HEK293 (cell line): Measurements from ENCODE around the gene HS1BP3.

Experiments
- CTCF ChIA-PET: fragments of 350-600 bp; formaldehyde crosslinking; extraction: SDS; loops from one replicate; lab custom pipeline; 2021; ENCODE audit warnings: antibody characterized with exemption; lab: Yijun Ruan, JAX
- POLR2A ChIA-PET: fragments of 300-600 bp; formaldehyde crosslinking; extraction: SDS; loops from one replicate; lab custom pipeline; 2020; ENCODE audit warnings: antibody characterized with exemption, inconsistent platforms; lab: Yijun Ruan, JAX
- H3K27ac ChIP-seq: fragments of 200-500 bp; sonication (Bioruptor generic); 2 replicates; pipeline ENCODE4 v1.5.1; 2014; ENCODE audit warnings: low read depth, low read length, control low read depth, inconsistent platforms; ENCODE audit errors: extremely low read depth
- H3K36me3 ChIP-seq, 2 experiments: fragments of 200-500 bp in 1 of 2; sonication (Bioruptor generic) in 1 of 2; 1 replicate in 1 of 2; 2 replicates in 1 of 2; pipeline ENCODE4 v1.5.1; 2014 to 2017; ENCODE audit warnings: inconsistent platforms in 2 of 2, low read length in 2 of 2; ENCODE audit not compliant: control insufficient read depth in 2 of 2, insufficient read depth in 1 of 2
- H3K4me1 ChIP-seq: fragments of 200-500 bp; sonication (Bioruptor generic); 2 replicates; pipeline ENCODE4 v1.5.1; 2014; ENCODE audit warnings: mild to moderate bottlenecking, low read length, inconsistent platforms; ENCODE audit not compliant: control insufficient read depth, insufficient read depth
- H3K4me3 ChIP-seq: 2 replicates; pipeline ENCODE4 v1.5.1; 2011; ENCODE audit warnings: low read depth, mild to moderate bottlenecking, control low read depth, low read length, moderate library complexity
- H3K9me3 ChIP-seq: fragments of 200-500 bp; sonication (Bioruptor generic); 2 replicates; pipeline ENCODE4 v1.5.1; 2014; ENCODE audit warnings: low read depth, low read length, inconsistent platforms; ENCODE audit not compliant: control insufficient read depth, insufficient read depth
- EGR2 ChIP-seq: fragments of 450-650 bp; formaldehyde crosslinking; IDR thresholded peaks from 2 replicates; pipeline ENCODE4 v1.5.1; 2016; ENCODE audit warnings: low read depth, missing biosample characterization, missing genetic modification characterization
- FEZF1 ChIP-seq: fragments of 450-650 bp; formaldehyde crosslinking; IDR thresholded peaks from 2 replicates; pipeline ENCODE4 v1.5.1; 2016; ENCODE audit warnings: missing biosample characterization, missing genetic modification characterization
- GLIS1 ChIP-seq: fragments of 450-650 bp; formaldehyde crosslinking; IDR thresholded peaks from 2 replicates; pipeline ENCODE4 v1.5.1; 2016; ENCODE audit warnings: missing biosample characterization, missing genetic modification characterization
- YY2 ChIP-seq: fragments of 450-650 bp; formaldehyde crosslinking; IDR thresholded peaks from 2 replicates; pipeline ENCODE4 v1.5.1; 2016; ENCODE audit warnings: missing biosample characterization, missing genetic modification characterization
- ZFHX2 ChIP-seq: fragments of 450-650 bp; formaldehyde crosslinking; conservative IDR thresholded peaks from 2 replicates; pipeline ENCODE4 v1.5.1; 2016; ENCODE audit warnings: missing biosample characterization, missing genetic modification characterization
- ZIC2 ChIP-seq: fragments of 450-650 bp; formaldehyde crosslinking; IDR thresholded peaks from 2 replicates; pipeline ENCODE4 v1.5.1; 2016; ENCODE audit warnings: missing biosample characterization, missing genetic modification characterization
- ZNF132 ChIP-seq: fragments of 450-650 bp; formaldehyde crosslinking; IDR thresholded peaks from 2 replicates; pipeline ENCODE4 v1.5.1; 2017; ENCODE audit warnings: missing biosample characterization, missing genetic modification characterization, borderline replicate concordance
- ZNF501 ChIP-seq: fragments of 450-650 bp; formaldehyde crosslinking; IDR thresholded peaks from 2 replicates; pipeline ENCODE4 v1.5.1; 2016; ENCODE audit warnings: missing biosample characterization, missing genetic modification characterization
- ZNF529 ChIP-seq: fragments of 450-650 bp; formaldehyde crosslinking; IDR thresholded peaks from 2 replicates; pipeline ENCODE4 v1.5.1; 2017; ENCODE audit warnings: missing genetic modification characterization, missing biosample characterization; ENCODE audit not compliant: insufficient replicate concordance
- ZNF549 ChIP-seq: fragments of 450-650 bp; IDR thresholded peaks from 2 replicates; pipeline ENCODE4 v1.5.1; 2018; ENCODE audit warnings: missing biosample characterization, missing genetic modification characterization, mild to moderate bottlenecking, inconsistent platforms, moderate library complexity
- ZNF555 ChIP-seq: fragments of 450-650 bp; formaldehyde crosslinking; conservative IDR thresholded peaks from 2 replicates; pipeline ENCODE4 v1.5.1; 2017; ENCODE audit warnings: missing biosample characterization, mild to moderate bottlenecking, missing genetic modification characterization, inconsistent platforms
- ZNF623 ChIP-seq: fragments of 450-650 bp; formaldehyde crosslinking; IDR thresholded peaks from 2 replicates; pipeline ENCODE4 v1.5.1; 2016; ENCODE audit warnings: missing biosample characterization, missing genetic modification characterization
- TF ChIP-seq, protein P1 (sequence below): fragments of 450-650 bp; formaldehyde crosslinking; IDR thresholded peaks from 2 replicates; pipeline ENCODE4 v1.5.1; 2016; ENCODE audit warnings: missing biosample characterization, missing genetic modification characterization, low read depth
- TF ChIP-seq, protein P2 (sequence below): fragments of 450-650 bp; formaldehyde crosslinking; IDR thresholded peaks from 2 replicates; pipeline ENCODE4 v1.5.1; 2016; ENCODE audit warnings: missing biosample characterization, missing genetic modification characterization
- TF ChIP-seq, protein P3 (sequence below): fragments of 450-650 bp; formaldehyde crosslinking; IDR thresholded peaks from 2 replicates; pipeline ENCODE4 v1.5.1; 2016; ENCODE audit warnings: missing biosample characterization, missing genetic modification characterization
- TF ChIP-seq, protein P4 (sequence below): fragments of 450-650 bp; formaldehyde crosslinking; IDR thresholded peaks from 2 replicates; pipeline ENCODE4 v1.5.1; 2017; ENCODE audit warnings: missing biosample characterization, mild to moderate bottlenecking, missing genetic modification characterization, moderate library complexity
- TF ChIP-seq, protein P5 (sequence below): fragments of 450-650 bp; formaldehyde crosslinking; IDR thresholded peaks from 2 replicates; pipeline ENCODE4 v1.5.1; 2016; ENCODE audit warnings: missing biosample characterization, missing genetic modification characterization

HS1BP3 gene

DNA sequence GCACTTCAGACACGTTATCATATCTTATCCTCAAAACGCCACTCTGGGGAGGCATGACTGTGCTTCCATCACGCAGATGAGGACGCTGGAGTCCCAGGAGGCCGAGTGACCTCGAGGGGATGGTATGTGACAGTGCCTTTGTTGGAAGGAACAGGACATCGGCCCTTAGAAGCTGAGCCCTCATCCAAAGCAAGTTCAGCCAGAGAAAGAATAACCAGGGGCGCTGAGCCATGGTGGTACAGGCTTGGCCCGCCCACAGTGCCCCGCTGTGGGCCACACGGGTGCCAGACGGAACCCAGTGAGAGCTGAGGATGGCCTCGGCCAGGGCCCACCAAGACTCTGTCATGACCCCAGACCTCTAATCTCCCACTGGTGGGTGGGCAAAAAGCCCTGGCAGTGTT, 31.3 kb downstream of the HS1BP3 start:
- ChIA-PET POLR2A (interaction anchor here (11.0 kb wide), 1 partner anchor 170 kb away, joined by 150 read pairs; the partner anchor contains the start of gene RHOB), CTCF (no interaction called here)
- peaks cover 4% of the 10 kb centered on the region; the same call in 1 of the 2 replicates for H3K4me1 ChIP-seq
- peaks cover 0 to 51% of the 10 kb centered on the region in 2 experiments; a peak in 1 of 3 replicates for H3K36me3 ChIP-seq
- H3K9me3 ChIP-seq = no peaks in the 10 kb centered on the region
- H3K27ac ChIP-seq = no peak overlapping the region
- TF ChIP-seq, protein P1, sequence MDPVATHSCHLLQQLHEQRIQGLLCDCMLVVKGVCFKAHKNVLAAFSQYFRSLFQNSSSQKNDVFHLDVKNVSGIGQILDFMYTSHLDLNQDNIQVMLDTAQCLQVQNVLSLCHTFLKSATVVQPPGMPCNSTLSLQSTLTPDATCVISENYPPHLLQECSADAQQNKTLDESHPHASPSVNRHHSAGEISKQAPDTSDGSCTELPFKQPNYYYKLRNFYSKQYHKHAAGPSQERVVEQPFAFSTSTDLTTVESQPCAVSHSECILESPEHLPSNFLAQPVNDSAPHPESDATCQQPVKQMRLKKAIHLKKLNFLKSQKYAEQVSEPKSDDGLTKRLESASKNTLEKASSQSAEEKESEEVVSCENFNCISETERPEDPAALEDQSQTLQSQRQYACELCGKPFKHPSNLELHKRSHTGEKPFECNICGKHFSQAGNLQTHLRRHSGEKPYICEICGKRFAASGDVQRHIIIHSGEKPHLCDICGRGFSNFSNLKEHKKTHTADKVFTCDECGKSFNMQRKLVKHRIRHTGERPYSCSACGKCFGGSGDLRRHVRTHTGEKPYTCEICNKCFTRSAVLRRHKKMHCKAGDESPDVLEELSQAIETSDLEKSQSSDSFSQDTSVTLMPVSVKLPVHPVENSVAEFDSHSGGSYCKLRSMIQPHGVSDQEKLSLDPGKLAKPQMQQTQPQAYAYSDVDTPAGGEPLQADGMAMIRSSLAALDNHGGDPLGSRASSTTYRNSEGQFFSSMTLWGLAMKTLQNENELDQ = no peak
- TF ChIP-seq GLIS1 (tag by site-specific recombination) (0 out of 2 replicates have a peak, but pooled peaks have one; percentile 9), ZNF549 (tag by site-specific recombination) (no peak), ZNF623 (tag by site-specific recombination) (no peak)
- TF ChIP-seq, protein P2, sequence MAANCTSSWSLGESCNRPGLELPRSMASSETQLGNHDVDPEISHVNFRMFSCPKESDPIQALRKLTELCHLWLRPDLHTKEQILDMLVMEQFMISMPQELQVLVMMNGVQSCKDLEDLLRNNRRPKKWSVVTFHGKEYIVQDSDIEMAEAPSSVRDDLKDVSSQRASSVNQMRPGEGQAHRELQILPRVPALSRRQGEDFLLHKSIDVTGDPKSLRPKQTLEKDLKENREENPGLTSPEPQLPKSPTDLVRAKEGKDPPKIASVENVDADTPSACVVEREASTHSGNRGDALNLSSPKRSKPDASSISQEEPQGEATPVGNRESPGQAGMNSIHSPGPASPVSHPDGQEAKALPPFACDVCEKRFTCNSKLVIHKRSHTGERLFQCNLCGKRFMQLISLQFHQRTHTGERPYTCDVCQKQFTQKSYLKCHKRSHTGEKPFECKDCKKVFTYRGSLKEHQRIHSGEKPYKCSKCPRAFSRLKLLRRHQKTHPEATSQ = no peak
- TF ChIP-seq, protein P3, sequence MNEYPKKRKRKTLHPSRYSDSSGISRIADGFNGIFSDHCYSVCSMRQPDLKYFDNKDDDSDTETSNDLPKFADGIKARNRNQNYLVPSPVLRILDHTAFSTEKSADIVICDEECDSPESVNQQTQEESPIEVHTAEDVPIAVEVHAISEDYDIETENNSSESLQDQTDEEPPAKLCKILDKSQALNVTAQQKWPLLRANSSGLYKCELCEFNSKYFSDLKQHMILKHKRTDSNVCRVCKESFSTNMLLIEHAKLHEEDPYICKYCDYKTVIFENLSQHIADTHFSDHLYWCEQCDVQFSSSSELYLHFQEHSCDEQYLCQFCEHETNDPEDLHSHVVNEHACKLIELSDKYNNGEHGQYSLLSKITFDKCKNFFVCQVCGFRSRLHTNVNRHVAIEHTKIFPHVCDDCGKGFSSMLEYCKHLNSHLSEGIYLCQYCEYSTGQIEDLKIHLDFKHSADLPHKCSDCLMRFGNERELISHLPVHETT (tag by site-specific recombination) = no peak
- H3K4me3 ChIP-seq = no peak overlapping the region

DNA sequence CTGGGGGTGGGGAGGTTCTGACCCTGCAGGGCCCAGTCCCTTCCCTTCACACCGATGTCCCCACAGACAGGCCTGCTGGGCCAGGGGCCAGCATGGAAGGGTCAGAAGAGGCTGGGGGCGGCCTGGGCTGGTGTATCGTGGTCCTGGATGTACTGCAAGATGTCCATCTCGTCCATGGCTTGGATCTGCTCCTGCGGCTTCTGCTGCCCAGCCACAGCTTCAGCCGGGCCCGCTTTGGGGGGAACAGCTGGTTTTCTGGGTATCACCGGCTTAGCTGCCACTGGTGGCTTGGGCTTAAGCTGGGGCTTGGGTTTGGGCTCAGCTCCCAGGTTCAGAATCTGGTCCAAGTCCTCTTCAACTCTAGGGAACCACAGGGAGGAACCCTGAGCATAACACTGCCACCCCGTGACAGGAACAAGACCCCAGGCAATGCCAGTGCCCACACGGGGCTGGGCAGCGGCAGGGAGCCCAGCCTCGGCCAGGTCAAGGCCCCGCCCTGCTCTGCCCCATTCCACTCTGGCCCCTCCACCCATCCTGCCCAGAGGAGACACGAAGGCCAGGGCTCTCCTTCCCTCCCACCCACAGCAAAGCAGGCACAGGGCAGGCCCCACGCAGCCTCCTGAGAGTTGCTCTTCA, 31.9 kb downstream of the HS1BP3 start:
- Histone ChIP-seq H3K4me1 (peaks cover 7% of the 10 kb centered on the region; the same call in 1 of the 2 replicates), H3K27ac (no peak overlapping the region), H3K9me3 (no peaks in the 10 kb centered on the region), H3K36me3 (peaks cover 0 to 45% of the 10 kb centered on the region in 2 experiments; a peak in 1 of 3 replicates)
- POLR2A ChIA-PET = interaction anchor here (11.0 kb wide), 1 partner anchor 169 kb away, joined by 150 read pairs; the partner anchor contains the start of gene RHOB
- CTCF ChIA-PET = interaction anchor here (1.2 to 3.7 kb wide), 2 partner anchors 16 to 32 kb away, joined by 5 to 19 read pairs; partner anchors contain the start of gene HS1BP3
- TF ChIP-seq ZNF555 (tag by site-specific recombination) = no peak
- TF ChIP-seq, protein P4, sequence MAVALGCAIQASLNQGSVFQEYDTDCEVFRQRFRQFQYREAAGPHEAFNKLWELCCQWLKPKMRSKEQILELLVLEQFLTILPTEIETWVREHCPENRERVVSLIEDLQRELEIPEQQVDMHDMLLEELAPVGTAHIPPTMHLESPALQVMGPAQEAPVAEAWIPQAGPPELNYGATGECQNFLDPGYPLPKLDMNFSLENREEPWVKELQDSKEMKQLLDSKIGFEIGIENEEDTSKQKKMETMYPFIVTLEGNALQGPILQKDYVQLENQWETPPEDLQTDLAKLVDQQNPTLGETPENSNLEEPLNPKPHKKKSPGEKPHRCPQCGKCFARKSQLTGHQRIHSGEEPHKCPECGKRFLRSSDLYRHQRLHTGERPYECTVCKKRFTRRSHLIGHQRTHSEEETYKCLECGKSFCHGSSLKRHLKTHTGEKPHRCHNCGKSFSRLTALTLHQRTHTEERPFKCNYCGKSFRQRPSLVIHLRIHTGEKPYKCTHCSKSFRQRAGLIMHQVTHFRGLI = no peak
- no peak for TF ChIP-seq YY2 (tag by site-specific recombination)
- TF ChIP-seq ZIC2 (tag by site-specific recombination) = no peak
- TF ChIP-seq ZNF529 (tag by site-specific recombination) = no peak
- TF ChIP-seq, protein P5, sequence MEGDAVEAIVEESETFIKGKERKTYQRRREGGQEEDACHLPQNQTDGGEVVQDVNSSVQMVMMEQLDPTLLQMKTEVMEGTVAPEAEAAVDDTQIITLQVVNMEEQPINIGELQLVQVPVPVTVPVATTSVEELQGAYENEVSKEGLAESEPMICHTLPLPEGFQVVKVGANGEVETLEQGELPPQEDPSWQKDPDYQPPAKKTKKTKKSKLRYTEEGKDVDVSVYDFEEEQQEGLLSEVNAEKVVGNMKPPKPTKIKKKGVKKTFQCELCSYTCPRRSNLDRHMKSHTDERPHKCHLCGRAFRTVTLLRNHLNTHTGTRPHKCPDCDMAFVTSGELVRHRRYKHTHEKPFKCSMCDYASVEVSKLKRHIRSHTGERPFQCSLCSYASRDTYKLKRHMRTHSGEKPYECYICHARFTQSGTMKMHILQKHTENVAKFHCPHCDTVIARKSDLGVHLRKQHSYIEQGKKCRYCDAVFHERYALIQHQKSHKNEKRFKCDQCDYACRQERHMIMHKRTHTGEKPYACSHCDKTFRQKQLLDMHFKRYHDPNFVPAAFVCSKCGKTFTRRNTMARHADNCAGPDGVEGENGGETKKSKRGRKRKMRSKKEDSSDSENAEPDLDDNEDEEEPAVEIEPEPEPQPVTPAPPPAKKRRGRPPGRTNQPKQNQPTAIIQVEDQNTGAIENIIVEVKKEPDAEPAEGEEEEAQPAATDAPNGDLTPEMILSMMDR (tag by site-specific recombination) = no peak
- TF ChIP-seq ZNF501 (tag by site-specific recombination) = no peak
- no peak for TF ChIP-seq ZFHX2
- no peak for TF ChIP-seq ZNF132 (tag by site-specific recombination)
- no peak for TF ChIP-seq EGR2 (tag by site-specific recombination)
- no peak for TF ChIP-seq FEZF1 (tag by site-specific recombination)
- TF ChIP-seq, all 188 proteins: peak for 0
- H3K4me3 ChIP-seq = no peak overlapping the region
